Activated T-cell treated with anti-CD3 and anti-CD28 coated beads, Interleukin-2, amount 50 U/mL, for 4 hours (primary cell): ENCODE measurements around the gene RANBP17. TPM values are rescaled to one million over a fixed set of nuclear protein-coding genes. Genes with fewer than 3 reads are reported as not detected.

Experiments used
- ATAC-seq, 2 donors: fragments of 200-7000 bp; cut with Tn5 transposase; one replicate each; pipeline ENCODE4 v1.10.0; 2021
- DNase-seq: peaks from one replicate; pipeline ENCODE4 v3.0.0-alpha.2; 2020
- H3K27me3 Mint-ChIP-seq: one replicate; pipeline ENCODE4 v1.8.0; 2021; ENCODE audit warnings: low read depth, mixed read lengths
- H3K36me3 Mint-ChIP-seq: one replicate; pipeline ENCODE4 v1.8.0; 2022; ENCODE audit warnings: mixed read lengths; ENCODE audit not compliant: insufficient read depth
- H3K4me1 Mint-ChIP-seq: one replicate; pipeline ENCODE4 v1.8.0; 2021; ENCODE audit warnings: low read depth, mixed read lengths
- H3K4me3 Mint-ChIP-seq: one replicate; pipeline ENCODE4 v1.8.0; 2021; ENCODE audit warnings: mild to moderate bottlenecking, moderate library complexity, mixed read lengths
- H3K9me3 Mint-ChIP-seq: one replicate; pipeline ENCODE4 v1.8.0; 2021; ENCODE audit warnings: mixed read lengths
- total RNA-seq, 3 donors: library from RNA; stranded (reverse); gene quantifications; one replicate each; pipeline ENCODE4 v1.2.1, GENCODE V29; 2021

Gene RANBP17
- total RNA-seq, 3 donors from 2014 or later = 0.34 TPM; not detected in 2

DNA sequence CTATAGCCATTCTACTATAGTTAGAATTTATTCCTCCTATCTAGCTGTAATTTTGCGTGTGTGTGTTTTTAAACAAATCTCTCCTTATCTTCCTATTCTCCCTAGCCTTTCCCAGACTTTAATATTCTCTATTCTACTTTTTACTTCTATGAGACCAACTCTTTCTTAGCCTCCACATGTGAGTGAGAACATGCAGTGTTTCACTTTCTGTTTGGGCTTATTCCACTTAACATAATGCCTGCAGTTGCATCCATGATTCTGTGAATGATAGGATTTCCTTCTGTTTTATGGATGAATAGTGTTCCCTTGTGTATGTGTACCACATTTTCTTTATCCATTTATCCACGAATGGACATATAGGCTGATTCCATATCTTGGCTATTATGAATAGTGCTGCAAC, 254.9 kb downstream of the RANBP17 start:
- DNase-seq (no peak), ATAC-seq (no peak)
- Mint-ChIP-seq H3K36me3 (no peaks in the 10 kb centered on the region), H3K9me3 (peaks cover 13% of the 10 kb centered on the region), H3K27me3 (peaks cover 4% of the 10 kb centered on the region), H3K4me1 (no peaks in the 10 kb centered on the region), H3K4me3 (no peak overlapping the region)

DNA sequence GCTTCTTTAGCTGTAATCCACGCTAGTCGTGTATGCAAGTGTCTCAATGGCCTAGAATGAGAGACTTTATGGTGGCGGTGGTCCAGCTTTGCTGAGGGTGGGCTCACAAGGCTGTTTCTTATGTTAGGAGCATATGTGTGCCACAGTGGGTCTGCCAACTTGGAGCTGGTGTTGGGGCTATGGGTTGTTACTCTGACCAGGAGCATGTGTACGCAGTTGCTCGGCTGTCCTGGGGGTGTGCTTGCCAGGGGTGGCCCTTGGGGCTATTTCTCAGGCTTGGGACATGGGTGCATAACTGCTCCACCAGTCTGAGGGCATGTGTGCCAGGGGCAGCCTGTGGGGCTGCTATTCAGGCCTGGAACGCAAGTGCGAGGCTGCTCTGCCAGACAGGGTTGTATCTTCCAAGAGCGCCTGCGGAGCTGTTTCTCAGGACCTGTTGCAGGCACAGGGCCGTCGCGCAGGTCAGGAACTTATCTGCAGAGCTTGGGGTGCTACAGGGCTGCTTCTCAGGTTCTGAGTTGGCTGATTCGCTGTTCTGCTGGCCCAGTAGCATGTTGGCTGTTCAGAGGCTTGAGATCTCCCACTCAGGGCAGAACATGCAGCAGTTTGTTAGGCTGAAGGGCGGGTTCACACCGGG, 259.3 kb downstream of the RANBP17 start:
- ATAC-seq (no peak), DNase-seq (no peak)
- Mint-ChIP-seq H3K4me3 (no peak overlapping the region), H3K27me3 (peaks cover 7% of the 10 kb centered on the region), H3K4me1 (no peaks in the 10 kb centered on the region), H3K9me3 (peaks cover 13% of the 10 kb centered on the region), H3K36me3 (no peaks in the 10 kb centered on the region)

DNA sequence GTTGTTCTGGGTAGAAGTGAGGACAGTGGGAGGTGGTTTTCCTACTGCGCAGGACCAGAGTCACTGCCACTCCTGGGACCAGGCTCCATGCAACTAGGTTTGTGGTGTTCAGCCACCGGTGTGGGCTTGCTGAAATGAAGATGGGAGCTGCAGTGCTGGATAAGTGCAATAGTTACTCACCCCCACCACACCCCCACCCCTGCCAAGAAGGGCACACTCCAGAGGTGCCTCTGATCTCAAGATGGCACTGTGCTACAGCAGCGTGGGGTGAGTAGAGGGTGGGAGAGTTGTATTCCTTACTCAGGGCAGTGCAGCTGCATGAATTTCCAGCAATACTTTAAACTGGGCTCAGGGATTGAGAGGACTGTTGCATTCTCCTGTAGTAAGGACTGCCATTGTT, 259.8 kb downstream of the RANBP17 start:
- no peak for ATAC-seq
- DNase-seq = no peak
- Mint-ChIP-seq H3K27me3 (peaks cover 7% of the 10 kb centered on the region), H3K9me3 (peaks cover 13% of the 10 kb centered on the region), H3K4me1 (no peaks in the 10 kb centered on the region), H3K4me3 (no peak overlapping the region), H3K36me3 (no peaks in the 10 kb centered on the region)

DNA sequence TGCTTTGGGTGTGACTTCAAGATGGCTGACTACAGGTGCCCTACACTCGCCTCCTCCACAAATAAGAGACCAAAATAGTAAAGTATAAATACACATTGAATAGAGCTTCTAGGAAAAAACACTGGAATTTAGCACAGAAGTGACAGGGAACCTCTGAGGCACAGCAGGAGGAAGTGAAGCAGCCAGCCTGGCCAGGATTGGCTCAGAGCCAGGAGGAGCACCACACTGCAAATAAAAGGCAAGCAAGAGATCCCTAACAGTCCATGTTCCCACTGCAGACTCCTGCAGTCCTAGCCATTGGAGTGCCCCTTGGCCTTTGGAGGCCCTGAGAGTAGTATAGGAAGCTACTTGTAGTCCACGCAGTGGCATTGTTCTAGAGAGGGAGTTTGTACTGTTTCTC, 260.6 kb downstream of the RANBP17 start:
- Mint-ChIP-seq H3K4me3 (no peak overlapping the region), H3K36me3 (no peaks in the 10 kb centered on the region), H3K4me1 (no peaks in the 10 kb centered on the region), H3K9me3 (peaks cover 13% of the 10 kb centered on the region), H3K27me3 (peaks cover 7% of the 10 kb centered on the region)
- ATAC-seq (no peak), DNase-seq (no peak)

DNA sequence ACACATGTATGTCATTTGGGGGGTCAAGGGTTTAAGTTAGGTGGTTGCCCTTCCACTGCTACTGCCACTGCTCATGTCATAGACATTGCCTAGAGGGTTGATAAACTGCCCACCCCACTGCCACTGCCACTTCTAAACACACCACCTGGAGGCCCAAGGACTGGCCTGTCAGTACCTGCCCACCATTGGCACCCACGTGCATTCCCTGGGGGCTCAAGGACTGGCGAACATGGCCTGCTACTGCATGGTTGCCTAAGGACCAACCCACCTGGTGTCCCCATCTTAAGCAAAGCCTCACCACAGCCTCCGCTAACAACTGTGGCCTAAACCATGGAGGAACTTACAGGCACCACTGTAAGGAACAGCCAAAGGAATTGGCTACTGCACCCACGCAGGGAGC, 261.6 kb downstream of the RANBP17 start:
- DNase-seq = no peak
- Mint-ChIP-seq H3K9me3 (peaks cover 13% of the 10 kb centered on the region), H3K36me3 (no peaks in the 10 kb centered on the region), H3K27me3 (peaks cover 3% of the 10 kb centered on the region), H3K4me3 (no peak overlapping the region), H3K4me1 (no peaks in the 10 kb centered on the region)
- no peak for ATAC-seq

DNA sequence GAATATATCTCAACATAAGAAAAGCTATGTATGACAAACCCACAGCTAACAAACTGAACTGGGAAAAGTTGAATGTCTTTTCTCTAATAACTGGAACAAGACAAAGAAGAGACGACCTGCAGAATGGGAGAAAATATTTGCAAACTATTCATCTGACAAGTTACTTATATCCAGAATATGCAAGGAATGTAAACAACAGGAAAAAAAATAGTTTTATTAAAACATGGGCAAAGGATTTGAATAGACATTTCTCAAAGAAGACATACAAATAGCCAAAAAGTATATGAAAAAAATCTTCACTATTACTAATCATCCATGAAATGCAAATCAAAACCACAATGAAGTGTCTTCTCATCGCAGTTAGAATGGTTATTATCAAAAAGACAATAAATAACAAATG, 265.5 kb downstream of the RANBP17 start:
- no peak for DNase-seq
- no peak for ATAC-seq
- no peak overlapping the region for H3K4me3 Mint-ChIP-seq
- H3K27me3 Mint-ChIP-seq = no peaks in the 10 kb centered on the region
- H3K9me3 Mint-ChIP-seq = no peaks in the 10 kb centered on the region
- no peaks in the 10 kb centered on the region for H3K36me3 Mint-ChIP-seq
- H3K4me1 Mint-ChIP-seq = no peaks in the 10 kb centered on the region

DNA sequence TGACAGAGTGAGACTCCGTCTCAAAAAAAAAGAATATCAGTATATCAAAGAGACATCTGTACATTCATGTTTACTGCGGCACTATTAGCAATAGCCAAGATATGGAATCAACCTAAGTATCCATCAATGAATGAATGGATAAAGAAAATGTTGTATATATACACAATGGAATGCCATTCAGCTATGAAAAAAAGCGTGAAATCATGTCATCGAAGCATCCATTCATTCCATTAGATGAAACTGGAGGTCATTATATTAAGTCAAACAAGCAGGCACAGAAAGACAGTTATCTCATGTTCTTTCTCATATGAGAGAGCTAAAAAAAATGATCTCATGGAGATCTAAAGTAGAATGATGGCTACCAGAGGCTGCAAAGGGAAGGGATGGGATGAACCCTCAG, 266.3 kb downstream of the RANBP17 start:
- DNase-seq = no peak
- H3K4me3 Mint-ChIP-seq = no peak overlapping the region
- H3K9me3 Mint-ChIP-seq = no peaks in the 10 kb centered on the region
- no peaks in the 10 kb centered on the region for H3K4me1 Mint-ChIP-seq
- H3K27me3 Mint-ChIP-seq = no peaks in the 10 kb centered on the region
- H3K36me3 Mint-ChIP-seq = no peaks in the 10 kb centered on the region
- ATAC-seq = no peak

DNA sequence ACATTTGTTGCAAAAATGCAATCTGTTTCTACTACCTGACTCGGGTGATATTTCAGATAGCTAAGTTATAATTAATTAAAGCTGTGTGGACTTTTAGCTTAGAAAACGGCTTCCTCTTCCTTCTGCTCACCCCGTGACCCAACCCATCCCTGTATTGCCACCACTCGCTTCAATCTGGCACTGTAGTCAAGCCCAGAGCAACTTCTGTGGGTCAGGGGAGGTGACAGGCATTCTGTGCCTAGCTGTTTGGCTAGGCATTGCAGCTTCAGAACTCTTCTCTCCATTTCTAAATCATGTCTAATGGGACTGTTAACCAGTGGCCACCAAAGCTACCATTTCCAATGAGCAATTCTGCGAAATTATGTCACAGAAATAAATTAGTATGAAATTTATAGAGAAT, 267.5 kb downstream of the RANBP17 start:
- H3K4me1 Mint-ChIP-seq = no peaks in the 10 kb centered on the region
- ATAC-seq (no peak), DNase-seq (no peak)
- no peaks in the 10 kb centered on the region for H3K9me3 Mint-ChIP-seq
- no peak overlapping the region for H3K4me3 Mint-ChIP-seq
- H3K27me3 Mint-ChIP-seq = peaks cover 2% of the 10 kb centered on the region
- H3K36me3 Mint-ChIP-seq = no peaks in the 10 kb centered on the region

DNA sequence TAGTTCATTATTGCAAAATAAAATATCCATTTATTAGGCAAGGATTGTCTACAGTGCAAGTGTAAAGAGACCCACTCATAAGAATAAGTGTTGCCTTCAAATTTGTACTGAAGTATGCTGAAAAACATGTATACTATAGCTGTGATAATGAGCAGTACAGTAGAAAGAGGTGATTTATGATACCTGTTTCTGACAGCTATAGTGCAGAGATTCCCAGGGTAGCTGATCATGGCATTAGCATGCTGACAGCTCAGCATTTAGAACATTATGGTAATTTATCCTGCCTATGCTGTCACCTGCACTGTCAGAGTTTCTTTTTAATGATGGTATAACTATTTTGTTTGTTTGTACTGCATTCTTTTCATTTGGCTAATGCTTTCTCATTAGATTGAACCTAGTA, 269.7 kb downstream of the RANBP17 start:
- Mint-ChIP-seq H3K4me1 (no peaks in the 10 kb centered on the region), H3K36me3 (no peaks in the 10 kb centered on the region), H3K4me3 (no peak overlapping the region), H3K9me3 (no peaks in the 10 kb centered on the region), H3K27me3 (peaks cover 2% of the 10 kb centered on the region)
- ATAC-seq (no peak), DNase-seq (no peak)

DNA sequence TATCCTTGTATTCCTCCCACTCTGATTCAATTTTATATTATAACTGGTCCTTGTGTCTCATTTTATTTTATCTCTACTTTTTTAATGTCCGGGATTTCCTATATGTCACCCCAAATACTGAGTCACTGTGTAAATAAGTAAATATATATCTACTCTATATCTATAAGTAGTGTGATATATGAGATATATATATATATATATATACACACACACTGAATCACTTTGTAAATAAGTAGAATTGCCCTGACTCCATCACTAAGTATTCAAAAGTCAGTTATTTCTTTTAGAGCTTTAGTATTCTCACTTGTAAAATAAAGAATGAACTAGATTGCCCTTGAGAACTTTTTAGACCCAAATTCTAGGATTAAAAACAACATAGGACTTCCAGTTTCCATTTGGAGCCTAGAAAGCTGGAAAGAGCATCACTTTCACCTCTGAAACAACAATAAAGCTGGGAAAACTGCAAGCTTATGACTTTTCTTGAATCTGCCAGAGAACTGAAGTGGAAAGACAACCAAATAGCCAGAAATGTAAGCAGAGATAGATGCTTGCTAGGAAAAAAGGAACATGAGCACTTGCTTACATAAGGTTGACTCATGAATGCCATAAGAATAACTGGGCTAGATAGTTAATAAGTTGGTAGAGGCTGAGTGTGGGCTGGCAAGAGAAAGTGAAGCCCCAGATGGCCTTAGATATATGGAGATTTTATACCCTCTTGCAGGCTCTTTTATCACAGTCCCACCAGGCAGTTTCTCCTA, 276.1 kb downstream of the RANBP17 start:
- peaks cover 2% of the 10 kb centered on the region for H3K27me3 Mint-ChIP-seq
- H3K36me3 Mint-ChIP-seq = no peaks in the 10 kb centered on the region
- H3K4me3 Mint-ChIP-seq = no peak overlapping the region
- ATAC-seq (no peak), DNase-seq (no peak)
- H3K4me1 Mint-ChIP-seq = no peaks in the 10 kb centered on the region
- no peaks in the 10 kb centered on the region for H3K9me3 Mint-ChIP-seq

DNA sequence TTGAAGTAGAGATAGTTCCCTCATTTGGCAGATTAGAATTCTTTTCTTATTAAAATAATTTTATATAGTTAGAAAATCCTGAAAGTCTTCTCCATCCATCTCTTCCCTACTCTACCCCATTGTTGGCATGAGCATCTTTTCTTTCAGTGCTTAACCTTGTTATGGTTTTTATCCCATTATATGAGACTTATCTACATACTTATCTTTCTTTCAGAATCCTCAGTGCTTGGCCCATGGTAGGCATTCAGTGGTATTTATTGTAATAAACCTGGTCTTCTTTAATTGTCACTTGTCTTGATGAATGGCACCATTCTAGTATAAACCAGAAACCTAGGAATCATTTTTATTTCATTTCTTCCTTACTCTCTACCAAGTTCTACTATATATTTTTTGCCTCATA, 277.4 kb downstream of the RANBP17 start:
- Mint-ChIP-seq H3K4me1 (no peaks in the 10 kb centered on the region), H3K9me3 (no peaks in the 10 kb centered on the region), H3K27me3 (no peaks in the 10 kb centered on the region), H3K36me3 (no peaks in the 10 kb centered on the region), H3K4me3 (no peak overlapping the region)
- no peak for DNase-seq
- ATAC-seq = no peak

DNA sequence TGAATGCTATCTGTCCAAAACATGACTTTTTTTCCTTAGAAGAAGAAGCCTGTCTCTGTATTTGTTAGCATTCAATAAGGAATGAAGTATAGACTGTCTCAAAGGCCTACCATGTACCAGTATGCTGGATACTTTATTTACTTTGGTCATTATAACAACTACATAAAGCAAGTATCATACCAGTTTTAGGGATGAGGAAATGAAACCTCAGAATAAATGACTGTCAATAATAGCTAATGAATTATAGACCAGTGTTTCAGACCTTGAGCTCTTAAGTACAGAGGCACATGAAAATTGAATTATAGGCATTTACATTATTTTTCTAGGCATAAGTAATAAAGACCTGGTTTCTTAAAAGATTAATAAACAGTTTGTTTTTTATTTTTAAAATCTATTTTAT, 280.8 kb downstream of the RANBP17 start:
- Mint-ChIP-seq H3K4me1 (no peaks in the 10 kb centered on the region), H3K27me3 (no peaks in the 10 kb centered on the region), H3K4me3 (no peak overlapping the region), H3K9me3 (no peaks in the 10 kb centered on the region), H3K36me3 (no peaks in the 10 kb centered on the region)
- ATAC-seq = no peak
- no peak for DNase-seq

DNA sequence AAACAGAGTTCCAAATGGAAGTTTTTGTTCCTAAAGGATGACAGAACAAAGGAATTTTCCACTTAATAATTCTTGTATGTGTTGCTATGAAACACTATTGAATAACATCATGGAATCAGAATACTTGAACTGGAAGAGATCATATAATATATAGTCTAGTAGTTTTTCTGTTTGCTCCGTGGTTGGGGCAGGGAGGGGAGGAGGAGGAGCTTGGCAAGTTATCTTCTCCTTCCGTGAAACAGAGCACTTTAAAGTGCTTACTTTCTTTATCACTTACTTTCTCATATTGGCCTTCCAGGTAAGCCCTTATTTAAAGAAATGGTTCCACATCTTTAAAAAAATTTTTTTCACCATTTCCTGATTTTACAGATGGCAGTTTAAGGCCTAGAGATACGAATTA, 281.4 kb downstream of the RANBP17 start:
- DNase-seq (no peak), ATAC-seq (no peak)
- Mint-ChIP-seq H3K4me1 (no peaks in the 10 kb centered on the region), H3K27me3 (no peaks in the 10 kb centered on the region), H3K4me3 (no peak overlapping the region), H3K36me3 (no peaks in the 10 kb centered on the region), H3K9me3 (no peaks in the 10 kb centered on the region)

DNA sequence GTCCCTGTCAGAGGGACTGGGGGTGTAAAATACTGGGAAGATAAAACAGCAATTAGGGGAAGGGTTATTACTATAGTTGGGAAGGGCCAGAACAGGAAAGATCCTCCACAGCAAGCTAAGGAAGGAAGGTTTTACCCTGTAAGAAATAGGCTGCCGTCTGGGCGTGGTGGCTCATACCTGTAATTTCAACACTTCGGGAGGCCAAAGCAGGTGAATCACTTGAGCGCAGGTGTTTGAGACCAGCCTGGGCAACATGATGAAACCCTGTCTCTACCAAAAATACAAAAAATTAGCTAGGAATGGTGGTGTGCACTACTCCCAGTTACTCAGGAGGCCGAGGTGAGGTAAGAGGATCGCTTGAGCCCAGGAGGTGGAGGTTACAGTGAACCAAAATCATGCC, 282.1 kb downstream of the RANBP17 start:
- Mint-ChIP-seq H3K4me3 (no peak overlapping the region), H3K9me3 (no peaks in the 10 kb centered on the region), H3K36me3 (no peaks in the 10 kb centered on the region), H3K27me3 (no peaks in the 10 kb centered on the region), H3K4me1 (no peaks in the 10 kb centered on the region)
- DNase-seq = no peak
- ATAC-seq = no peak

DNA sequence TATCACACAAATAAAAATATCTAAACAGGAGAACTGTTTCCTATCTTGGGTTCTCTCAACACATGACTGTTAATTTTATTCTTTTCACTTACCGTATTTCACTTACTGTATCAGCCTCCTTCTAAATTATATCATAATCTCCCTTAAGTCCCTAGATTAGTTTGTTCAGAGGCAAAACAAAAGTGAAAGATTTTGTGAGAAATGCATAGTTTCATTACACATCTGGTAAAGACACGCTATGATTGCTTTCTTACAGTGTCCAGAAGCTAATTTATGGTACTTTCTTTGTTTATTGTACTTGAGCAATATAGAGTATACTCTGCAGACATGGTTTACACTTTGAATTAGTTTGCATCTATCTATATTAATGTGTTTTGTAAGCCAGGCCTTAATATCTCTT, 287.5 kb downstream of the RANBP17 start:
- ATAC-seq = no peak

More for the DNA sequence above, 287.5 kb downstream of the RANBP17 start:
- H3K4me3 Mint-ChIP-seq = no peak overlapping the region
- no peaks in the 10 kb centered on the region for H3K36me3 Mint-ChIP-seq
- no peak for DNase-seq
- H3K27me3 Mint-ChIP-seq = peaks cover 4% of the 10 kb centered on the region
- no peaks in the 10 kb centered on the region for H3K4me1 Mint-ChIP-seq
- H3K9me3 Mint-ChIP-seq = no peaks in the 10 kb centered on the region
